Activated CD4-positive, alpha-beta T cell treated with anti-CD3 and anti-CD28 coated beads for 36 hours (primary cell): ENCODE data around the gene TTLL3. TPM values are rescaled to one million over a fixed set of nuclear protein-coding genes. Genes with fewer than 3 reads are reported as not detected.
"Not testable (repeated sequence)": the region's sequence is repeated elsewhere in the genome, so short reads cannot be mapped to it uniquely, and the experiment has no call there.

ENCODE experiments used
- ATAC-seq: fragments of 200-7000 bp; cut with Tn5 transposase; one replicate; pipeline ENCODE4 v1.10.0; 2021; ENCODE audit warnings: mild to moderate bottlenecking, moderate library complexity
- CTCF ChIA-PET: fragments of 350-600 bp; sonication (Branson Sonifier 250); formaldehyde crosslinking; loops from one replicate; lab custom pipeline; 2021; ENCODE audit warnings: antibody characterized with exemption; lab: Charles Lee
- POLR2A ChIA-PET: fragments of 350-600 bp; sonication (Branson Sonifier 250); formaldehyde crosslinking; loops from one replicate; lab custom pipeline; 2021; ENCODE audit warnings: antibody characterized with exemption, inconsistent platforms; lab: Charles Lee
- DNase-seq: peaks from one replicate; pipeline ENCODE4 v3.0.0-alpha.2; 2020
- H3K27ac Mint-ChIP-seq: one replicate; pipeline ENCODE4 v1.8.0; 2021; ENCODE audit warnings: mixed read lengths
- H3K27me3 Mint-ChIP-seq: one replicate; pipeline ENCODE4 v1.8.0; 2021; ENCODE audit warnings: mixed read lengths
- H3K36me3 Mint-ChIP-seq: one replicate; pipeline ENCODE4 v1.8.0; 2021; ENCODE audit warnings: low read depth, mixed read lengths
- H3K4me1 Mint-ChIP-seq: one replicate; pipeline ENCODE4 v1.8.0; 2021; ENCODE audit warnings: mixed read lengths
- H3K4me3 Mint-ChIP-seq: one replicate; pipeline ENCODE4 v1.8.0; 2021; ENCODE audit warnings: mild to moderate bottlenecking, moderate library complexity, mixed read lengths
- H3K9me3 Mint-ChIP-seq: one replicate; pipeline ENCODE4 v1.8.0; 2021; ENCODE audit warnings: low read depth, mixed read lengths
- intact Hi-C, 2 experiments: fragments of 100-400 bp; cut with DNase I in 1 of 2; cut with micrococcal nuclease in 1 of 2; formaldehyde crosslinking; loops; one replicate each; pipeline versions ENCODE4 v1.14.2 to v1.15.1; 2022 to 2024; cut with DNase I, micrococcal nuclease
- total RNA-seq, 2 experiments: library from RNA; stranded (reverse); gene quantifications; one replicate each; pipeline ENCODE4 v1.2.3, GENCODE V29; 2021

TTLL3 gene
- total RNA-seq, 2 experiments from 2014 or later: 47.5 to 49.8 TPM

DNA sequence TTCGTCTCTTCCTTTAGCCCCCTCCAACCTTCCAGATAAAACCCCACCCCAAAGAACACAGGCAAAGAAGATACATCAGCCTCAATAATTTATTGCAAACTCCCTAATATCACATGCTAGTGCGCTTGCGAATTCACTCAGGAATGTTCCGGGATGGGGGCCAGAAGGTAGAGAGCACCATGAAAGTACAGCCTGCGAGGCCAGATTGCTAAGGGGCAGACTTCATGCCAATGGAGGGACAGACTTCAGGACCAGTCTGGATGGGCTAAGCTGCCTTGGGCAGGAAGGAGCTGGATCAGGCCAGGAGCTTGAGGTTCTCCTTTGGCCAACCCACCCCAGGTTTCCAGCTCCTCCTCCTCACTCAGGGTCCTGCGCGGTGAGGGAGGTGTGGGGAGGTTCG, 56.6 kb downstream of the TTLL3 start:
- intact Hi-C loops: no loop called here
- DNase-seq (no peak), ATAC-seq (no peak)
- no peak overlapping the region for H3K27ac Mint-ChIP-seq
- no peaks in the 10 kb centered on the region for H3K9me3 Mint-ChIP-seq
- no peaks in the 10 kb centered on the region for H3K36me3 Mint-ChIP-seq
- H3K4me3 Mint-ChIP-seq: no peak overlapping the region
- CTCF ChIA-PET: interaction anchor here (0.8 kb wide), 1 partner anchor 10 kb away, joined by 3 read pairs; no protein-coding TSS in a partner anchor
- no peaks in the 10 kb centered on the region for H3K4me1 Mint-ChIP-seq
- POLR2A ChIA-PET: no interaction called here
- H3K27me3 Mint-ChIP-seq: peaks cover 6% of the 10 kb centered on the region

DNA sequence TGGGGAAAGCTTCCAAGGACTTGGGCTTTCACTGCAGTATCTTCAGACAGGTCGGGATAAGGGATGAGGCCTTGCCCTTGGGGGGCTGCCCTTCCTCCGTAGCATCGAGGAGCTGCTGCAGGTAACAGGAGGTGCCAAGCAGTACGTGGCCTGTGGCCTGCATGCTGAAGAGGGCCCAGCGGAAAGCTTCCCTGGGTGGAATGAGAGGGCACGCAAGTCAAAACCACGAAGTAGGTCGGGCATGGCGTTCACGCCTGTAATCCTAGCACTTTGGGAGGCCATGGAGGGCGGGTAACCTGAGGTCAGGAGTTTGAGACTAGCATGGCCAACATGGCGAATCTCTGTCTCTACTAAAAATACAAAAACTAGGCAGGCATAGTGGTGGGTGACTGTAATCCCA, 57.0 kb downstream of the TTLL3 start:
- POLR2A ChIA-PET: no interaction called here
- Mint-ChIP-seq H3K4me1 (no peaks in the 10 kb centered on the region), H3K27me3 (peaks cover 3% of the 10 kb centered on the region), H3K36me3 (no peaks in the 10 kb centered on the region), H3K9me3 (no peaks in the 10 kb centered on the region), H3K4me3 (no peak overlapping the region), H3K27ac (no peak overlapping the region)
- intact Hi-C loops: no loop called here
- CTCF ChIA-PET: no interaction called here
- no peak for DNase-seq
- ATAC-seq: no peak

DNA sequence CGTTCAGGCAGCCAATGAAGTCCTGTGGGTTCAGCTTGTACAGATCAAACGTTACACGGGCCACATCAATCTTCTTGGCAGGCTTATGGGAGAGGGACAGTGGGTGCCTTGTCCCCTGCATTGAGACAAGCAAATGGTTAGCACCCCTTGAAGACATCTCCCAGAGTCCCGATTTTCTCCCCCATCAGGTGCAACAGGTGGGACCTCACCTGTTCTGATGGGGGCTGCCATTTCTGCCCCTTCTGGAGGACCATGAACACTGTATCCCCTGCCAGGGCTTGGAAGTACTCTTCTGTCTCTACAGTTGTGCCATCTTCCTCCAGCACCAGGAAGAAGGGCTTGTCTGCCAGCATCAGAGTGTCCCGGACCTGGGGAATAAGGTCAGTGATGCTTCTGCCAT, 59.9 kb downstream of the TTLL3 start:
- Mint-ChIP-seq H3K27me3 (no peaks in the 10 kb centered on the region), H3K9me3 (no peaks in the 10 kb centered on the region), H3K27ac (no peak overlapping the region), H3K4me1 (no peaks in the 10 kb centered on the region), H3K4me3 (no peak overlapping the region), H3K36me3 (no peaks in the 10 kb centered on the region)
- DNase-seq (no peak), ATAC-seq (no peak)
- CTCF ChIA-PET: no interaction called here
- intact Hi-C loops: no loop called here
- POLR2A ChIA-PET: no interaction called here

DNA sequence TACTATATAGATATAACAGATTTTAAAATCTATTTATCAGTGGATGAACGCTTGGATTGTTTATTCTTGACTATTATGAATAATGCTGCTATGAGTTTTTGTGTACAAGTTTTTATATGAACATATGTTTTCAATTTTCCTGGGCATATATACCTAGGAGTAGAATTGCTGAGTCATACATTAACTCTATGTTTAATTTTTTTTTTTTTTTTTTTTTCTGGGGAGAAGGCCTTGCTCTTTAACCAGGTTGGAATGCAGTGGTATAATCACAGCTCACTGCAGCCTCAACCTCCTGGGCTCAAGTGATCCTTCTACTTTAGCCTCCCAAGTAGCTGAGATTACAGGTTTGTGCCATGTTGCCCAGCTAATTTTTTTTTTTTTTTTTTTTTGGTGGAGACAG, 60.9 kb downstream of the TTLL3 start:
- no peaks in the 10 kb centered on the region for H3K9me3 Mint-ChIP-seq
- intact Hi-C loops: no loop called here
- no peaks in the 10 kb centered on the region for H3K27me3 Mint-ChIP-seq
- no peaks in the 10 kb centered on the region for H3K36me3 Mint-ChIP-seq
- ATAC-seq (no peak), DNase-seq (no peak)
- CTCF ChIA-PET: interaction anchor here (0.6 to 1.5 kb wide), 3 partner anchors 16 to 57 kb away, joined by 3 to 4 read pairs (median 4); no protein-coding TSS in a partner anchor
- POLR2A ChIA-PET: no interaction called here
- H3K4me3 Mint-ChIP-seq: no peak overlapping the region
- no peaks in the 10 kb centered on the region for H3K4me1 Mint-ChIP-seq
- H3K27ac Mint-ChIP-seq: no peak overlapping the region

DNA sequence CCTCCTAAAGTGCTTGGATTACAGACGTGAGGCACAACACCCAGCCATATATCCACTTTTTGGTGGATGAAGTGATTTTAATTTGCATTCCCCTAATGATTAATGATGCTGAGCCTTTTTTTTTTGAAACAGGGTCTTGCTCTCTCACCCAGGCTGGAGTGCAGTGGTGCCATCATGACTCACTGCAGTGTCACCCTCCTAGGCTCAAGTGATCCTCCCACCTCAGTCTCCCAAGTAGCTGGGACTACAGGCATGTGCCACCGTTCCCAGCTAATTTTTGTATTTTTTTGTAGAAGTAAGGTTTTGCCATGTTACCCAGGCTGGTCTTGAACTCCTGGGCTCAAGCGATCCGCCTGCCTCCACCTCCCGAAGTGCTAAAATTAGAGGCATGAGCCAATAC, 62.0 kb downstream of the TTLL3 start:
- ATAC-seq, H3K4me1 Mint-ChIP-seq, intact Hi-C loops, DNase-seq, H3K36me3 Mint-ChIP-seq, H3K27ac Mint-ChIP-seq, H3K9me3 Mint-ChIP-seq, H3K27me3 Mint-ChIP-seq, POLR2A ChIA-PET, H3K4me3 Mint-ChIP-seq: not testable (repeated sequence)
- CTCF ChIA-PET: interaction anchor here (1.0 to 1.5 kb wide), 2 partner anchors 21 to 23 kb away, joined by 3 read pairs; no protein-coding TSS in a partner anchor

DNA sequence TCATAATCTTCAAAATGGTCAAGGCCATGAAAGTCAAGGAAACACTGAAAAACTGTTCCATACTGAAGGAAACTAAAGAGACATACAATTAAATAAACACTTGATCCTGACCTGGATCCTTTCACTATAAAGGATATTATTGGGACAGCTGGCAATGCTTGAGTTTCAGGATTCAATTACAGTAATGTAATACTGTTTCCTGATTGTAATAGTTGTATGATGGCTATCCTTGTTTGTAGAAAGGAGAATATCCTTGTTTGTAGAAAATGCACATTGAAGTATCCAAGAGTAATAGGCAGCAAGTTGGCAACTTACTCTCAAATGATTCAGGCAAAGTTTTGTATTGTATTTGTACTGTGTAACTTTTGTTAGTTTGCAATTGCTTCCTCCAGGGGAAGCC, 65.4 kb downstream of the TTLL3 start:
- POLR2A ChIA-PET: interaction anchor here (1.2 kb wide), 1 partner anchor 37 kb away, joined by 4 read pairs; no protein-coding TSS in a partner anchor

DNA sequence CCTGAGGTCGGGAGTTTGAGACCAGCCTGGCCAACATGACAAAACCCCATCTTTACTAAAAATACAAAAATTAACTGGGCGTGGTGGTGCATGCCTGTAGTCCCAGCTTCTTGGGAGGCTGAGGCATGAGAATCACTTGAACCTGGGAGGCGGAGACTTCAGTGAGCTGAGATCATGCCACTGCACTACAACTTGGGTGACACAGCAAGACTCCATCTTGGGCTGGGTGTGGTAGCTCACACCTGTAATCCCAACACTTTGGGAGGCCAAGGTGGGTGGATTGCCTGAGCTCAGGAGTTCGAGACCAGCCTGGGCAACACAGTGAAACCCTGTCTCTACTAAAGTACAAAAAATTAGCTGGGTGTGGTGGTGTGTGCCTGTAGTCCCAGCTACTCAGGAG, 66.2 kb downstream of the TTLL3 start:
- ATAC-seq, DNase-seq, H3K4me1 Mint-ChIP-seq, H3K9me3 Mint-ChIP-seq, intact Hi-C loops, H3K4me3 Mint-ChIP-seq, H3K27ac Mint-ChIP-seq, H3K36me3 Mint-ChIP-seq, H3K27me3 Mint-ChIP-seq, POLR2A ChIA-PET: not testable (repeated sequence)
- CTCF ChIA-PET: interaction anchor here (0.6 to 1.2 kb wide), 3 partner anchors 8 to 19 kb away, joined by 3 read pairs; no protein-coding TSS in a partner anchor

More for the DNA sequence above, 65.4 kb downstream of the TTLL3 start:
- H3K4me3 Mint-ChIP-seq: no peak overlapping the region
- no peaks in the 10 kb centered on the region for H3K4me1 Mint-ChIP-seq
- CTCF ChIA-PET: interaction anchor here (0.8 to 1.1 kb wide), 3 partner anchors 9 to 46 kb away, joined by 3 read pairs; no protein-coding TSS in a partner anchor
- no peak for DNase-seq
- no peak overlapping the region for H3K27ac Mint-ChIP-seq
- no peak for ATAC-seq
- H3K27me3 Mint-ChIP-seq: no peaks in the 10 kb centered on the region
- H3K36me3 Mint-ChIP-seq: no peaks in the 10 kb centered on the region
- intact Hi-C loops: no loop called here
- H3K9me3 Mint-ChIP-seq: no peaks in the 10 kb centered on the region

DNA sequence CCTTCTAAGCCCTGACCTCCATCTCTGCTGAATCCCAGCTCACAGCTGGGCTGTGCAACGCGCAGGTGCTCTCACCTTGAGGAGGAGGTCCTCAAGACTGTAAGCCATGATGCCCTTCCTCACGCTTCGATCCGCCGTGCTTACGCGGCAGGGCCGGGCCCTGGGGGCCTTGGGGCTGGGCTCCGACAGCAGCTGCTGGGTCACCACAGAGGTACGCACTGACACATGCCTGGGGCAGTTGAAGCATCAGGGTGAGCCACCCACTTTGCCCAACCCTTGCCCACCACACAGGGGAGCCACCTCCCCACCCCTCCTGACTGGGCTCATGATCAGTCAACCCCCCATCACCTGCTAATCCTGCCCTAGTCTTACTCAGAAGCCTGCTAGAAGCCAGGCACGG, 66.9 kb downstream of the TTLL3 start:
- no peaks in the 10 kb centered on the region for H3K27me3 Mint-ChIP-seq
- no peaks in the 10 kb centered on the region for H3K4me1 Mint-ChIP-seq
- no peak overlapping the region for H3K27ac Mint-ChIP-seq
- no peaks in the 10 kb centered on the region for H3K9me3 Mint-ChIP-seq
- ATAC-seq: no peak
- peak; percentile 24 for DNase-seq
- ChIA-PET CTCF (interaction anchor here (0.6 to 1.2 kb wide), 2 partner anchors 11 to 20 kb away, joined by 3 read pairs; no protein-coding TSS in a partner anchor), POLR2A (no interaction called here)
- no peaks in the 10 kb centered on the region for H3K36me3 Mint-ChIP-seq
- intact Hi-C loops: no loop called here
- H3K4me3 Mint-ChIP-seq: no peak overlapping the region

DNA sequence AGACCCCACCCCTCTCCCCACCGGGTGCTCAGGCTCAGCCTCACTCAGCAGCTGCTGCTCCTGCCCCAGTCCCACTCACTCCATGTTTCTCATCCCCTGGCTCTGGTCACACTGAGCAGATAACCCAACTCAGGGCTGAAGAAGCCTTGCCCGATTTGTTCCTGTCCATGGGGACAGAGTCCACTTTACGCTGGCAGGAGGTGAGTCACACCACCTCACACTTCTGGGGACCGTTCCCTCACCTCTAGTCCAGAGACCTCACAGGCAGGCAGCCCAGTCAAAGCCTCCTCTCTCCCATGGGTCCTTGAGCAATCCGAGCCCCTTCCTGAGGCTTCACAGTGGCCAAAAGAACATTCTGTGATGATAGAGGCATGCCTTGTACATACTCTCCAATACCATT, 68.6 kb downstream of the TTLL3 start:
- intact Hi-C loops: no loop called here
- Mint-ChIP-seq H3K9me3 (no peaks in the 10 kb centered on the region), H3K4me1 (no peaks in the 10 kb centered on the region), H3K36me3 (no peaks in the 10 kb centered on the region), H3K27ac (no peak overlapping the region), H3K4me3 (no peak overlapping the region), H3K27me3 (no peaks in the 10 kb centered on the region)
- DNase-seq (no peak), ATAC-seq (no peak)
- CTCF ChIA-PET: no interaction called here
- POLR2A ChIA-PET: interaction anchor here (0.6 to 0.7 kb wide), 2 partner anchors 38 to 40 kb away, joined by 4 to 5 read pairs; partner anchors contain the start of gene IL17RC

DNA sequence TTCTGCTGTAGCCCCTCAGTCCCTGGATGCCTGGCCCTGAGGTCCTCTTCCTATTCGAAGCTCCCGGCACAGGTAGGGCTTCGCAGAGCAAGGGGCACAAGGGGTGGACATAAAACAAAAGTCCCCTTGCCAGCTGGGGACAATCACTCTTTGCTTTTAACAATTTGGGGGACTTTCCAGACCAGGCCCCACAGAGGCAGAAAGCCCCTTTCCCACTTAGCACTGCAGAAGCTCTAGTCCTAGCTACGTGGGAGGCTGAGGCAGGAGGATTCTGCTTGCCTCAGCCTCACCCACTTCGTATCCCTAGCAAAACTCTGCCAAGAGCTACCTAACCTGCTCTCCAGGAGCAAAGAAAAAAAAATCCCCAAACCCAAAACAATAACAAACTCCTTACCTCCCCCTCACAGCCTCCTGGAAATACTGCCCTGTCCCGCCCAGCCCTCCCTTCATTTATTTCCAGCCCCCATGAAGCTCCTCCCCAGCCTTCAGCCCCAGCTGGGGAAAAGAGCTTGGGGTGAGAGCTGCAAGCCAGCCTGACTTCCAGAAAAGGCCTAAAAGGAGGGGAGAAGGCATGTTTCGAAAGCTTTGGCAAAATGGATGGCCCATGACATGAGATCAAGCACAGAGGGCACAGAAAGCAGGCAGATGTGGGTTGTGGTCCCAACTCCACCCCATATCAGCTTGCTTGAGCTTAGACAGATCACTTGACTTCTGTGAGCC, 69.9 kb downstream of the TTLL3 start, which contains the start of gene CIDEC:
CIDEC (minus strand) TSS at position 424 of the 720 bp plus-strand sequence. CDS start 1,767 bp downstream, outside the sequence.
- DNase-seq (no peak), ATAC-seq (no peak)
- Mint-ChIP-seq H3K27ac (no peak within 1 kb of the TSS), H3K4me1 (no peaks in the 10 kb centered on the region), H3K36me3 (no peaks in the 10 kb centered on the region), H3K9me3 (no peaks in the 10 kb centered on the region), H3K4me3 (no peak within 1 kb of the TSS), H3K27me3 (no peaks in the 10 kb centered on the region)
- POLR2A ChIA-PET: interaction anchor here (0.6 kb wide), 1 partner anchor 15 kb away, joined by 3 read pairs; no protein-coding TSS in a partner anchor
- CTCF ChIA-PET: interaction anchor here (0.6 to 1.8 kb wide), 3 partner anchors 10 to 462 kb away, joined by 3 to 4 read pairs (median 3); no protein-coding TSS in a partner anchor
- intact Hi-C loops: no loop called here

DNA sequence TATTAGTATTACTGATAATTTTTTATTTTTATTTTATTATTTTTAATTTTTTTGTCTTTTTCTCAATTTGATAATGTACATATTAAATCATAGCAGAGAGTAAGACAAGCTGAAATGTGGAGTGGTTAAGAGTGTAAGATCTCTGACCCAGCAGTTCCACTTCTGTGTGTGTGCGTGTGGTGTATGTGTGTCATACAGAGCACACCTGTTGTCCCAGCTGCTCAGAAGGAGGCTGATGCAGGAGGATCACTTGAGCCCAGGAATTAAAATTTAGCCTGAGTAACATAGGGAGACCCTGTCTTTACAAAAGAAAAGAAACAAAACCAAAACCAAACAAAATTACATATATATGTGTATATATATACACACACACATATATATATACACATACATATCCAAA, 71.4 kb downstream of the TTLL3 start:
- no peaks in the 10 kb centered on the region for H3K36me3 Mint-ChIP-seq
- ATAC-seq (no peak), DNase-seq (no peak)
- no peak overlapping the region for H3K4me3 Mint-ChIP-seq
- intact Hi-C loops: no loop called here
- no peaks in the 10 kb centered on the region for H3K27me3 Mint-ChIP-seq
- H3K9me3 Mint-ChIP-seq: no peaks in the 10 kb centered on the region
- H3K27ac Mint-ChIP-seq: no peak overlapping the region
- ChIA-PET POLR2A (no interaction called here), CTCF (interaction anchor here (0.7 kb wide), 1 partner anchor 1606 kb away, joined by 3 read pairs; no protein-coding TSS in a partner anchor)
- H3K4me1 Mint-ChIP-seq: no peaks in the 10 kb centered on the region
